ENCODE results near the gene SCRN1. TPM values are rescaled to one million over a fixed set of nuclear protein-coding genes. Genes with fewer than 3 reads are reported as not detected.

The SCRN1 gene
- total and polyA plus RNA-seq, 4 donors: 78.2 to 185 (median 147) TPM

GRCh38 chr7:29878081-29878688 is 111.4 kb downstream of the SCRN1 start:
- H3K4me1 ChIP-seq (ENCODE audit: control insufficient read depth, insufficient read depth, low read length): no peaks in the 10 kb centered on the region

GRCh38 chr7:29877196-29877595 is 112.4 kb downstream of the SCRN1 start:
- no peaks in the 10 kb centered on the region for H3K27me3 ChIP-seq (ENCODE audit: control insufficient read depth, insufficient read depth, low read length)
- H3K9me3 ChIP-seq (ENCODE audit: control insufficient read depth, insufficient read depth, low read length): no peaks in the 10 kb centered on the region
- peak in 3 of 6 donors; percentile 19 to 85 (median 41) for DNase-seq (ENCODE audit: low read depth in 4 of 6, low spot score in 6 of 6)
- H3K4me1 ChIP-seq (ENCODE audit: control insufficient read depth, insufficient read depth, low read length): no peaks in the 10 kb centered on the region
- H3K4me3 ChIP-seq (ENCODE audit: low read depth, low read length): no peak overlapping the region
- H3K27ac ChIP-seq (ENCODE audit: low read depth, low read length): no peak overlapping the region
- H3K36me3 ChIP-seq (ENCODE audit: control insufficient read depth, insufficient read depth, low read length): peaks cover 3% of the 10 kb centered on the region
- WGBS (ENCODE audit: insufficient coverage): 0% methylated on average over 2 of the region's 3 CpGs

More at GRCh38 chr7:29878081-29878688, 111.4 kb downstream of the SCRN1 start:
- Histone ChIP-seq H3K9me3 (ENCODE audit: control insufficient read depth, insufficient read depth, low read length) (no peaks in the 10 kb centered on the region), H3K4me3 (ENCODE audit: low read depth, low read length) (no peak overlapping the region), H3K27ac (ENCODE audit: low read depth, low read length) (no peak overlapping the region), H3K27me3 (ENCODE audit: control insufficient read depth, insufficient read depth, low read length) (no peaks in the 10 kb centered on the region), H3K36me3 (ENCODE audit: control insufficient read depth, insufficient read depth, low read length) (peaks cover 3% of the 10 kb centered on the region)
- WGBS (ENCODE audit: insufficient coverage): 79% methylated on average over 2 of the region's 5 CpGs
- DNase-seq (ENCODE audit: low read depth in 4 of 6, low spot score in 6 of 6): peak in 3 of 6 donors; percentile 42 to 88 (median 61)

- Histone ChIP-seq H3K36me3 (ENCODE audit: control insufficient read depth, insufficient read depth, low read length) (peaks cover 3% of the 10 kb centered on the region), H3K4me1 (ENCODE audit: control insufficient read depth, insufficient read depth, low read length) (no peaks in the 10 kb centered on the region), H3K4me3 (ENCODE audit: low read depth, low read length) (no peak overlapping the region), H3K27me3 (ENCODE audit: control insufficient read depth, insufficient read depth, low read length) (no peaks in the 10 kb centered on the region), H3K9me3 (ENCODE audit: control insufficient read depth, insufficient read depth, low read length) (no peaks in the 10 kb centered on the region), H3K27ac (ENCODE audit: low read depth, low read length) (no peak overlapping the region)
- WGBS (ENCODE audit: insufficient coverage): 94% methylated on average over 13 of the region's 13 CpGs
- DNase-seq (ENCODE audit: low read depth in 4 of 6, low spot score in 6 of 6): no peak
These were observed 113.9 kb downstream of the SCRN1 start for GRCh38 chr7:29875741-29876140.

- WGBS (ENCODE audit: insufficient coverage): 100% methylated on average over 3 of the region's 4 CpGs
- H3K4me3 ChIP-seq (ENCODE audit: low read depth, low read length): no peak overlapping the region
- H3K27ac ChIP-seq (ENCODE audit: low read depth, low read length): no peak overlapping the region
- DNase-seq (ENCODE audit: low read depth in 4 of 6, low spot score in 6 of 6): no peak
- no peaks in the 10 kb centered on the region for H3K27me3 ChIP-seq (ENCODE audit: control insufficient read depth, insufficient read depth, low read length)
- H3K36me3 ChIP-seq (ENCODE audit: control insufficient read depth, insufficient read depth, low read length): peaks cover 3% of the 10 kb centered on the region
- H3K9me3 ChIP-seq (ENCODE audit: control insufficient read depth, insufficient read depth, low read length): no peaks in the 10 kb centered on the region
- H3K4me1 ChIP-seq (ENCODE audit: control insufficient read depth, insufficient read depth, low read length): no peaks in the 10 kb centered on the region
These were observed 115.8 kb downstream of the SCRN1 start for GRCh38 chr7:29873644-29874294.

- Histone ChIP-seq H3K27me3 (ENCODE audit: control insufficient read depth, insufficient read depth, low read length) (no peaks in the 10 kb centered on the region), H3K4me3 (ENCODE audit: low read depth, low read length) (no peak overlapping the region), H3K27ac (ENCODE audit: low read depth, low read length) (no peak overlapping the region), H3K4me1 (ENCODE audit: control insufficient read depth, insufficient read depth, low read length) (no peaks in the 10 kb centered on the region), H3K36me3 (ENCODE audit: control insufficient read depth, insufficient read depth, low read length) (peaks cover 3% of the 10 kb centered on the region), H3K9me3 (ENCODE audit: control insufficient read depth, insufficient read depth, low read length) (no peaks in the 10 kb centered on the region)
- no peak for DNase-seq (ENCODE audit: low read depth in 4 of 6, low spot score in 6 of 6)
- WGBS (ENCODE audit: insufficient coverage): no CpG with 5 or more reads among the region's 5 CpGs
These were observed 117.7 kb downstream of the SCRN1 start for GRCh38 chr7:29871787-29872398.

Small RNA genes within 50 kb of the gene (small RNA-seq; reads per million reads assigned to genes)
- not detected for gene RF01210 (ENCODE audit: low replicate concordance)

Other genes with a start within 250 kb of the SCRN1 start
- gene WIPF3, start 183.3 kb downstream of the SCRN1 start, total RNA-seq: 1 to 10 TPM; 4.5 to 5.2 TPM
- gene WIPF3, start 183.3 kb downstream of the SCRN1 start, polyA plus RNA-seq (ENCODE audit: insufficient read length in 2 of 2): 10 to 100 TPM; 17.0 to 17.8 TPM
- 10 to 100 TPM; 31.0 to 33.2 TPM for gene FKBP14, start 36.9 kb upstream of the SCRN1 start, total RNA-seq
- 10 to 100 TPM; 13.3 to 13.5 TPM for gene FKBP14, start 36.9 kb upstream of the SCRN1 start, polyA plus RNA-seq (ENCODE audit: insufficient read length in 2 of 2)
- gene PLEKHA8, start 38.6 kb upstream of the SCRN1 start, total RNA-seq: 10 to 100 TPM; 18.0 to 22.6 TPM
- gene PLEKHA8, start 38.6 kb upstream of the SCRN1 start, polyA plus RNA-seq (ENCODE audit: insufficient read length in 2 of 2): 10 to 100 TPM; 13.8 to 20.0 TPM
- 100 to 1,000 TPM in 1 of 2 donors, 10 to 100 TPM in 1; 98.3 to 285 TPM for gene MTURN, start 145.2 kb upstream of the SCRN1 start, total RNA-seq
- 100 to 1,000 TPM; 169 to 218 TPM for gene MTURN, start 145.2 kb upstream of the SCRN1 start, polyA plus RNA-seq (ENCODE audit: insufficient read length in 2 of 2)